Mammary epithelial cell (primary cell): ENCODE measurements around the gene MCM9.

ENCODE experiments used
- EZH2 ChIP-seq: IDR thresholded peaks from 2 replicates; pipeline ENCODE4 v1.6.1; 2012; ENCODE audit warnings: low read length, inconsistent platforms, borderline replicate concordance
- TF ChIP-seq, protein P1 (sequence below), 2 donors: IDR thresholded peaks in 1 of 2; conservative IDR thresholded peaks in 1 of 2; 2 replicates each; pipeline ENCODE4 v1.5.1; 2011 to 2012; ENCODE audit warnings: inconsistent platforms in 2 of 2, low read length in 2 of 2, mild to moderate bottlenecking in 2 of 2, control low read depth in 1 of 2, low read depth in 1 of 2; ENCODE audit not compliant: insufficient read depth in 1 of 2; ENCODE audit errors: extremely low read depth in 1 of 2

DNA sequence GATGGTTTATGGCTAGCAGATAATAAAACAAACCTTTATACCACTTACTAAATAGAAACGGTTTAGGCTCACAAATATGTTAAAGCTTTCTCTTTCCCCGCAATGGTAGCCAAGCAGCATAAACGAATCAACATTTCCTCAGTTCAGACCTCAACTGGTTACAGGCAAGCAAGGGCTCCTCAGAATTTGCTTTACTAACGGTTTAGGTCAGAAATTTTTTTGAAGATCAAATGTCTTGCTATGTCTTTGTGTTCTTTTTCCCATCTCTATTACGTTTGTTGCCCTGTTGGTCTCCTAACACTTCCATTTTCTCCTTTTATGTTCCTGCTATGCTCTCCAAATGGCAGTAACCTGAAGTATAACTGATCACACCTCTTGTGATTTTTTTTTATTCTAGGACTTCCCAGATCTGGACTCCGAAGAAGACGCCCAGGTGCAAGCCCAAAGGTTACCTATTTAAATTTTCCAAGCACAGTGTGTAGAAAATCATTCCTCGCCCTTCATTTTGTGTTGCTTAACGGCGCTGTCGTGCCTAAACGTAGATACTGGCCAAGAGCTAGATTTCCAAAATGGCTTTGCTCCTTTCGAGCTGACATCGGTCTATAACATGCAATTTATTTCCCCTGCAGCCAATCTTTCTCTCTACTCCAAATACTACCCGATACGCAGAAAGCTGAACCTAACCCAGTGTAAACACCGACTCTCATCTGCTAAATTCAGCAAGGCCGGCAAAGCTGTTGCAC is 41.7 kb downstream of the MCM9 start:
- TF ChIP-seq, protein P1, sequence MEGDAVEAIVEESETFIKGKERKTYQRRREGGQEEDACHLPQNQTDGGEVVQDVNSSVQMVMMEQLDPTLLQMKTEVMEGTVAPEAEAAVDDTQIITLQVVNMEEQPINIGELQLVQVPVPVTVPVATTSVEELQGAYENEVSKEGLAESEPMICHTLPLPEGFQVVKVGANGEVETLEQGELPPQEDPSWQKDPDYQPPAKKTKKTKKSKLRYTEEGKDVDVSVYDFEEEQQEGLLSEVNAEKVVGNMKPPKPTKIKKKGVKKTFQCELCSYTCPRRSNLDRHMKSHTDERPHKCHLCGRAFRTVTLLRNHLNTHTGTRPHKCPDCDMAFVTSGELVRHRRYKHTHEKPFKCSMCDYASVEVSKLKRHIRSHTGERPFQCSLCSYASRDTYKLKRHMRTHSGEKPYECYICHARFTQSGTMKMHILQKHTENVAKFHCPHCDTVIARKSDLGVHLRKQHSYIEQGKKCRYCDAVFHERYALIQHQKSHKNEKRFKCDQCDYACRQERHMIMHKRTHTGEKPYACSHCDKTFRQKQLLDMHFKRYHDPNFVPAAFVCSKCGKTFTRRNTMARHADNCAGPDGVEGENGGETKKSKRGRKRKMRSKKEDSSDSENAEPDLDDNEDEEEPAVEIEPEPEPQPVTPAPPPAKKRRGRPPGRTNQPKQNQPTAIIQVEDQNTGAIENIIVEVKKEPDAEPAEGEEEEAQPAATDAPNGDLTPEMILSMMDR (conservative IDR thresholded peaks at IDR 0.05 in 1 of 2, IDR thresholded peaks at IDR 0.05 in 1 of 2; ENCODE audit: extremely low read depth in 1 of 2, insufficient read depth in 1 of 2, low read depth in 1 of 2, low read length in 2 of 2) = no peak
- TF ChIP-seq EZH2 = no peak
